HepG2 (cell line): ENCODE data around the gene JAG1. TPM values are rescaled to one million over a fixed set of nuclear protein-coding genes. Genes with fewer than 3 reads are reported as not detected.

Experiments used
- ISX ChIP-seq: sonication (generic); formaldehyde crosslinking; conservative IDR thresholded peaks from 2 replicates; pipeline ENCODE4 v1.5.0; 2020; ENCODE audit warnings: missing genetic modification reagents
- KDM4B ChIP-seq: sonication (generic); formaldehyde crosslinking; IDR thresholded peaks from 2 replicates; pipeline ENCODE4 v1.4.0; 2020; ENCODE audit warnings: missing genetic modification reagents
- LCORL ChIP-seq, 2 experiments: fragments of 450-650 bp in 1 of 2; sonication (generic) in 1 of 2; formaldehyde crosslinking in 1 of 2; IDR thresholded peaks; 2 replicates each; pipeline versions ENCODE4 v1.5.0 to v1.6.1; 2017 to 2020; ENCODE audit warnings: antibody characterized with exemption in 1 of 2, missing genetic modification reagents in 1 of 2
- MBNL3 ChIP-seq: fragments of 250-450 bp; sonication (Bioruptor Pico); conservative IDR thresholded peaks from 2 replicates; pipeline ENCODE4 v1.8.0; 2022; ENCODE audit warnings: mild to moderate bottlenecking, inconsistent platforms
- NBN ChIP-seq: fragments of 450-650 bp; conservative IDR thresholded peaks from 2 replicates; pipeline ENCODE4 v1.6.1; 2017
- NR3C1 ChIP-seq: sonication (generic); formaldehyde crosslinking; IDR thresholded peaks from 2 replicates; pipeline ENCODE4 v1.4.0; 2020; ENCODE audit warnings: missing genetic modification reagents
- SP140L ChIP-seq: sonication (generic); formaldehyde crosslinking; IDR thresholded peaks from 2 replicates; pipeline ENCODE4 v1.4.0; 2020; ENCODE audit warnings: missing genetic modification reagents, borderline replicate concordance
- SYNCRIP ChIP-seq: fragments of 200-400 bp; formaldehyde crosslinking; IDR thresholded peaks from 2 replicates; pipeline ENCODE4 v1.6.1; 2018; ENCODE audit warnings: mild to moderate bottlenecking, low read depth, low read length; ENCODE audit not compliant: insufficient read depth
- ZBTB42 ChIP-seq: sonication (generic); formaldehyde crosslinking; IDR thresholded peaks from 2 replicates; pipeline ENCODE4 v1.5.0; 2020; ENCODE audit warnings: mild to moderate bottlenecking, missing genetic modification reagents
- ZFAT ChIP-seq: sonication (generic); formaldehyde crosslinking; conservative IDR thresholded peaks from 2 replicates; pipeline ENCODE4 v1.8.1; 2023; ENCODE audit warnings: missing genetic modification reagents, inconsistent platforms
- ZNF326 ChIP-seq: sonication (generic); formaldehyde crosslinking; IDR thresholded peaks from 2 replicates; pipeline ENCODE4 v1.4.0; 2020; ENCODE audit warnings: missing genetic modification reagents, borderline replicate concordance
- ZNF761 ChIP-seq: sonication (generic); formaldehyde crosslinking; conservative IDR thresholded peaks from 2 replicates; pipeline ENCODE4 v1.4.0; 2020; ENCODE audit warnings: mild to moderate bottlenecking, missing genetic modification reagents
- polyA plus RNA-seq, 8 experiments: library from polyadenylated mRNA; depleted of rRNA in 3 of 8; stranded (reverse) in 7 of 8; unstranded in 1 of 8; fragments of >200 nt; fragmentation: Illumina TruSeq in 4 of 8; extraction: Trizol in 4 of 8; gene quantifications; 2 replicates each; pipeline versions ENCODE4 v1.2.1 to v1.2.3, GENCODE V29; 2011 to 2016; ENCODE audit warnings: low read depth in 4 of 8, missing spikeins in 1 of 8, mixed read lengths in 1 of 8; ENCODE audit not compliant: insufficient read depth in 1 of 8
- total RNA-seq, 5 experiments: library from RNA; depleted of rRNA; stranded (reverse); fragments of >200 nt; fragmentation: Illumina TruSeq; extraction: Trizol; gene quantifications; 2 replicates each; pipeline ENCODE4 v1.2.3, GENCODE V29; 2016; ENCODE audit warnings: low read depth in 1 of 5
- TF ChIP-seq, protein P1 (sequence below): IDR thresholded peaks from 2 replicates; pipeline ENCODE4 v1.6.1; 2012; ENCODE audit warnings: low read length, improper control_type of control experiment
- TF ChIP-seq, protein P2 (sequence below): sonication (generic); formaldehyde crosslinking; IDR thresholded peaks from 2 replicates; pipeline ENCODE4 v1.5.1; 2020; ENCODE audit warnings: mild to moderate bottlenecking, missing genetic modification reagents, moderate library complexity
- TF ChIP-seq, protein P3 (sequence below): sonication (generic); formaldehyde crosslinking; IDR thresholded peaks from 2 replicates; pipeline ENCODE4 v1.5.1; 2020; ENCODE audit warnings: missing genetic modification reagents, mild to moderate bottlenecking, borderline replicate concordance
- TF ChIP-seq, protein P4 (sequence below): sonication (generic); formaldehyde crosslinking; IDR thresholded peaks from 2 replicates; pipeline ENCODE4 v1.5.0; 2020; ENCODE audit warnings: mild to moderate bottlenecking, missing genetic modification reagents
- TF ChIP-seq, protein P5 (sequence below): sonication (generic); formaldehyde crosslinking; conservative IDR thresholded peaks from 2 replicates; pipeline ENCODE4 v1.8.0; 2022; ENCODE audit warnings: mild to moderate bottlenecking, moderate library complexity, missing genetic modification reagents

JAG1 gene
- total and polyA plus RNA-seq, 2 of the 13 experiments (the other 11 are each of a cell fraction or from before 2014, with no cell fraction given), result 47.1 to 56.3 TPM

DNA sequence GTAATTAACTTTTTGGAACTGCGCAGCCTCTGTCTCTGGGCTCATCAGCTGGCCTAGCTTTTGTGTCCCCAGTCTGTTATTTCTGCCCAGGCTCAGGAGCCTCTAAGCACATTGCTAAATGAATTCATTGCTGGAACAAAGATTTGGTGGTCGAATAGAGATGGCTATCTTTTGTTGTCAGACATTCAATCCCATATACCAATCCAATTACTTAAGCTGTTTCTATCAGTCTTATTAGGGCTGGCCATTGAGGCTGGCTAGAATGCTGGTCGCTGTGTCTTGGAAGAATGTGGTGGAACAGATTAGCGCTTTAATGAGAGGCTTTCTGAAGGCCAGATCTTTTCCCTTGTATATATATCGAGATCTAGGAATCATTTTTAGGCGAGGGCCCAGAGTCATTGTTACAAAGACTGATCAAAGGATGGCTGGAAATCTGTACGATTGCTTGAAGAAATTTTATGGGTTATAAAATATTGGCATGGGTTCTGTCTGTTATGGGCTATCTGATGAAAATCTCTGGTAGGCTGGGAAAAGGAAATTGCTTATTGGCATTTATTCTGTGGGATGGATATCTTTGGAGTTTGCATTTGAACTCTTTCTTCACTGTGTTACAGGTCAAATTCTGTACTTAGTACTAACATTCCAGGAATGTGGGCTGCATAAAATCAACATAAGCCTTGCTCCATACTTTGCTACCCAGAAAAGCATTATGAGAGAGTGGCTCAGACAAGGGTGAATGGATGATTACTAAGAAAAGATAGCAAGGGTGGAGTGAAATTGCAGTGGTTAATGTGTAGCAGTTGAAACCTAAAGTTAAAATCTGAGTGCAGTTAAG, 34.8 kb upstream of the JAG1 start (continued):
- TF ChIP-seq, protein P1, sequence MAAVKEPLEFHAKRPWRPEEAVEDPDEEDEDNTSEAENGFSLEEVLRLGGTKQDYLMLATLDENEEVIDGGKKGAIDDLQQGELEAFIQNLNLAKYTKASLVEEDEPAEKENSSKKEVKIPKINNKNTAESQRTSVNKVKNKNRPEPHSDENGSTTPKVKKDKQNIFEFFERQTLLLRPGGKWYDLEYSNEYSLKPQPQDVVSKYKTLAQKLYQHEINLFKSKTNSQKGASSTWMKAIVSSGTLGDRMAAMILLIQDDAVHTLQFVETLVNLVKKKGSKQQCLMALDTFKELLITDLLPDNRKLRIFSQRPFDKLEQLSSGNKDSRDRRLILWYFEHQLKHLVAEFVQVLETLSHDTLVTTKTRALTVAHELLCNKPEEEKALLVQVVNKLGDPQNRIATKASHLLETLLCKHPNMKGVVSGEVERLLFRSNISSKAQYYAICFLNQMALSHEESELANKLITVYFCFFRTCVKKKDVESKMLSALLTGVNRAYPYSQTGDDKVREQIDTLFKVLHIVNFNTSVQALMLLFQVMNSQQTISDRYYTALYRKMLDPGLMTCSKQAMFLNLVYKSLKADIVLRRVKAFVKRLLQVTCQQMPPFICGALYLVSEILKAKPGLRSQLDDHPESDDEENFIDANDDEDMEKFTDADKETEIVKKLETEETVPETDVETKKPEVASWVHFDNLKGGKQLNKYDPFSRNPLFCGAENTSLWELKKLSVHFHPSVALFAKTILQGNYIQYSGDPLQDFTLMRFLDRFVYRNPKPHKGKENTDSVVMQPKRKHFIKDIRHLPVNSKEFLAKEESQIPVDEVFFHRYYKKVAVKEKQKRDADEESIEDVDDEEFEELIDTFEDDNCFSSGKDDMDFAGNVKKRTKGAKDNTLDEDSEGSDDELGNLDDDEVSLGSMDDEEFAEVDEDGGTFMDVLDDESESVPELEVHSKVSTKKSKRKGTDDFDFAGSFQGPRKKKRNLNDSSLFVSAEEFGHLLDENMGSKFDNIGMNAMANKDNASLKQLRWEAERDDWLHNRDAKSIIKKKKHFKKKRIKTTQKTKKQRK, result no peak
- TF ChIP-seq ZFAT (CRISPR knock-in tag), result no peak
- TF ChIP-seq, protein P2, sequence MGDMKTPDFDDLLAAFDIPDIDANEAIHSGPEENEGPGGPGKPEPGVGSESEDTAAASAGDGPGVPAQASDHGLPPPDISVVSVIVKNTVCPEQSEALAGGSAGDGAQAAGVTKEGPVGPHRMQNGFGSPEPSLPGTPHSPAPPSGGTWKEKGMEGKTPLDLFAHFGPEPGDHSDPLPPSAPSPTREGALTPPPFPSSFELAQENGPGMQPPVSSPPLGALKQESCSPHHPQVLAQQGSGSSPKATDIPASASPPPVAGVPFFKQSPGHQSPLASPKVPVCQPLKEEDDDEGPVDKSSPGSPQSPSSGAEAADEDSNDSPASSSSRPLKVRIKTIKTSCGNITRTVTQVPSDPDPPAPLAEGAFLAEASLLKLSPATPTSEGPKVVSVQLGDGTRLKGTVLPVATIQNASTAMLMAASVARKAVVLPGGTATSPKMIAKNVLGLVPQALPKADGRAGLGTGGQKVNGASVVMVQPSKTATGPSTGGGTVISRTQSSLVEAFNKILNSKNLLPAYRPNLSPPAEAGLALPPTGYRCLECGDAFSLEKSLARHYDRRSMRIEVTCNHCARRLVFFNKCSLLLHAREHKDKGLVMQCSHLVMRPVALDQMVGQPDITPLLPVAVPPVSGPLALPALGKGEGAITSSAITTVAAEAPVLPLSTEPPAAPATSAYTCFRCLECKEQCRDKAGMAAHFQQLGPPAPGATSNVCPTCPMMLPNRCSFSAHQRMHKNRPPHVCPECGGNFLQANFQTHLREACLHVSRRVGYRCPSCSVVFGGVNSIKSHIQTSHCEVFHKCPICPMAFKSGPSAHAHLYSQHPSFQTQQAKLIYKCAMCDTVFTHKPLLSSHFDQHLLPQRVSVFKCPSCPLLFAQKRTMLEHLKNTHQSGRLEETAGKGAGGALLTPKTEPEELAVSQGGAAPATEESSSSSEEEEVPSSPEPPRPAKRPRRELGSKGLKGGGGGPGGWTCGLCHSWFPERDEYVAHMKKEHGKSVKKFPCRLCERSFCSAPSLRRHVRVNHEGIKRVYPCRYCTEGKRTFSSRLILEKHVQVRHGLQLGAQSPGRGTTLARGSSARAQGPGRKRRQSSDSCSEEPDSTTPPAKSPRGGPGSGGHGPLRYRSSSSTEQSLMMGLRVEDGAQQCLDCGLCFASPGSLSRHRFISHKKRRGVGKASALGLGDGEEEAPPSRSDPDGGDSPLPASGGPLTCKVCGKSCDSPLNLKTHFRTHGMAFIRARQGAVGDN (CRISPR knock-in tag), result no peak
- TF ChIP-seq, protein P3, sequence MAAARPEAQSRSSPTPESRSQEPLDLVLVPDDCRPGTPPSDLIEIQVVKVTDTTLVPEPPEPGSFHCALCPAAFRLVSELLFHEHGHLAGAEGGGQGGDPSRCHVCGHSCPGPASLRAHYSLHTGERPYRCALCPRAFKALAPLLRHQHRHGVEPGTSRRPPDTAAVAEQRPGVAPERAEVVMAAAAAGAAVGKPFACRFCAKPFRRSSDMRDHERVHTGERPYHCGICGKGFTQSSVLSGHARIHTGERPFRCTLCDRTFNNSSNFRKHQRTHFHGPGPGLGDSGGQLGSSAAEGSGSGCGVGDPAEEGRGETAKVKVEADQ (CRISPR knock-in tag), result no peak
- TF ChIP-seq NBN, result no peak
- TF ChIP-seq ZBTB42 (CRISPR knock-in tag), result no peak
- no peak for TF ChIP-seq ZNF326
- no peak for TF ChIP-seq MBNL3 (CRISPR knock-in tag)
- no peak for TF ChIP-seq ISX (CRISPR knock-in tag)
- TF ChIP-seq, protein P4, sequence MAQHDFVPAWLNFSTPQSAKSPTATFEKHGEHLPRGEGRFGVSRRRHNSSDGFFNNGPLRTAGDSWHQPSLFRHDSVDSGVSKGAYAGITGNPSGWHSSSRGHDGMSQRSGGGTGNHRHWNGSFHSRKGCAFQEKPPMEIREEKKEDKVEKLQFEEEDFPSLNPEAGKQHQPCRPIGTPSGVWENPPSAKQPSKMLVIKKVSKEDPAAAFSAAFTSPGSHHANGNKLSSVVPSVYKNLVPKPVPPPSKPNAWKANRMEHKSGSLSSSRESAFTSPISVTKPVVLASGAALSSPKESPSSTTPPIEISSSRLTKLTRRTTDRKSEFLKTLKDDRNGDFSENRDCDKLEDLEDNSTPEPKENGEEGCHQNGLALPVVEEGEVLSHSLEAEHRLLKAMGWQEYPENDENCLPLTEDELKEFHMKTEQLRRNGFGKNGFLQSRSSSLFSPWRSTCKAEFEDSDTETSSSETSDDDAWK (CRISPR knock-in tag), result no peak
- peak; percentile 93 for TF ChIP-seq KDM4B (CRISPR knock-in tag)
- TF ChIP-seq SP140L (CRISPR knock-in tag), result no peak
- 0 out of 2 replicates have a peak, but pooled peaks have one; percentile 56 for TF ChIP-seq ZNF761
- TF ChIP-seq, protein P5, sequence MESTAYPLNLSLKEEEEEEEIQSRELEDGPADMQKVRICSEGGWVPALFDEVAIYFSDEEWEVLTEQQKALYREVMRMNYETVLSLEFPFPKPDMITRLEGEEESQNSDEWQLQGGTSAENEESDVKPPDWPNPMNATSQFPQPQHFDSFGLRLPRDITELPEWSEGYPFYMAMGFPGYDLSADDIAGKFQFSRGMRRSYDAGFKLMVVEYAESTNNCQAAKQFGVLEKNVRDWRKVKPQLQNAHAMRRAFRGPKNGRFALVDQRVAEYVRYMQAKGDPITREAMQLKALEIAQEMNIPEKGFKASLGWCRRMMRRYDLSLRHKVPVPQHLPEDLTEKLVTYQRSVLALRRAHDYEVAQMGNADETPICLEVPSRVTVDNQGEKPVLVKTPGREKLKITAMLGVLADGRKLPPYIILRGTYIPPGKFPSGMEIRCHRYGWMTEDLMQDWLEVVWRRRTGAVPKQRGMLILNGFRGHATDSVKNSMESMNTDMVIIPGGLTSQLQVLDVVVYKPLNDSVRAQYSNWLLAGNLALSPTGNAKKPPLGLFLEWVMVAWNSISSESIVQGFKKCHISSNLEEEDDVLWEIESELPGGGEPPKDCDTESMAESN (CRISPR knock-in tag), result peak; percentile 82
- peak; percentile 64; the same call in 1 of the 2 replicates for TF ChIP-seq LCORL (IDR thresholded peaks at IDR 0.05)
- TF ChIP-seq LCORL (CRISPR knock-in tag; IDR thresholded peaks at IDR 0.05), result peak; percentile 88
- TF ChIP-seq SYNCRIP, result no peak
- no peak for TF ChIP-seq NR3C1
